Activated CD4-positive, CD25-positive, alpha-beta regulatory T cell treated with anti-CD3 and anti-CD28 coated beads, Interleukin-2, amount 50 U/mL, for 72 hours (primary cell): ENCODE measurements around the gene STAB1.

Source experiments
- DNase-seq: peaks from one replicate; pipeline ENCODE4 v3.0.0; 2021

STAB1 gene

DNA sequence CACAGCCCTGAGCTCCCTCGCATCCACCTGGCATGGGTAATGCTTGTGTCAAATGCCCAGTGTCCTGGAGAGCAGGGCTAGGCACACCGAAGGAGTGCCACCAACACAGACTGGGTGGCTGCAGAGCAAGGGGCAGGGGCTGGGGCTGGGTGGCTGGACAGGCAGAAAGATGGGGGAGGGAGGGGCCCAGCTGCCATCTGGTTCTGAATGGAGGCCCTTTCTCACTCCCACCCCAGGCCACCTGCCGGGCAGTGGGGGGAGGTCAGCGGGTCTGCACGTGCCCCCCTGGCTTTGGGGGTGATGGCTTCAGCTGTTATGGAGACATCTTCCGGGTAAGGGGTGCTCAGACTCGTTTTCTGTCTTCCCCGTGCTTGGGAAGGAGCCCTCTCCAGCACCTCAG, 17.0 kb downstream of the STAB1 start:
- DNase-seq = no peak

- no peak for DNase-seq
These were observed 17.6 kb downstream of the STAB1 start for GRCh38 chr3:52512727-52513126.

DNA sequence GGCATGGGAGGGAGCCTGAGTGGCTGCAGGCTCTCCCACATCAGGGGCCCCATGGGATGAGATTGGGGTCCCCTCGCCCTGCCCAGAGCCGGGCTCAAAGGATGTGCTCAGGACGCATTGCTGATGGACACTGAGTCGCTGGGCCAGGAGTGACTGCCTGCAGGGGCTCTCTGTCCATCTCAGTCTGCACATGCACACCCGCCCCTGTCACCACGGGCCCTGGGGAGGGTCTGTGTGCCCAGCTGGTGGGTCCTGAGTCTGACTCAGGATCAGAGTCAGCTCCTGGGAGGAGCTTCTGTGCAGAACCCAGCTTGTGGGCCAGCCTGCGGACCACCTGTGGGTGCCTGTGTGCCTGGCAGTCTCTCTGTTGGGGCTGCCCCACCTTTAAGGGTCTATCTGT, 18.1 kb downstream of the STAB1 start:
- DNase-seq = no peak

- DNase-seq = no peak
These were observed 19.4 kb downstream of the STAB1 start for GRCh38 chr3:52514576-52514975.

GRCh38 chr3:52515192-52515591, 20.1 kb downstream of the STAB1 start:
- DNase-seq = no peak

DNA sequence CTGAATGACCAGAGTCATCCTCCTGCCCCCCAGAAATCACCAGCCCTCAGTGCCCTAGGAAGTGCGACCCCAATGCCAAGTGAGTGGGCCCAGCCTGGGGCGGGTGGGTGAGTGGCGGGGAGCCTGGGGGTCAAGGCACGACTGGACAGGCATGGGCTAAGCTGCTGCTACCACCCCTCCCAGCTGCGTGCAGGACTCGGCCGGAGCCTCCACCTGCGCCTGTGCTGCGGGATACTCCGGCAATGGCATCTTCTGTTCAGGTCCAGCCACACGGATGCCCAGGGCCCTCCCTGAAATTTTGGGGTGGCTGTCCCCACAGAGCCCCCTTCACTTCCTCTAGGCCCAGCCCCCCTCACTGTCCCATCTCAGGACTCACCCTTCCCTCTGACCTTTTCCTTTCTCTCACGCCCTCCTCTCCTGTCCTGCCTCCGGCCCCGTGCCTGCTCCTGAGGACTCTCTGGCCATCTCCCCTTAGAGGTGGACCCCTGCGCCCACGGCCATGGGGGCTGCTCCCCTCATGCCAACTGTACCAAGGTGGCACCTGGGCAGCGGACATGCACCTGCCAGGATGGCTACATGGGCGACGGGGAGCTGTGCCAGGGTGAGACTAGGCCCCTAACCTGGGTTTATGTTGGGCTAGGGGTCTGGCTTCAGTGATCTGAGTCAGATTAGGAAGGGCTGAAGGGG, 21.5 kb downstream of the STAB1 start:
- no peak for DNase-seq

- DNase-seq = no peak
These were observed 22.9 kb downstream of the STAB1 start for GRCh38 chr3:52517796-52518722.

DNA sequence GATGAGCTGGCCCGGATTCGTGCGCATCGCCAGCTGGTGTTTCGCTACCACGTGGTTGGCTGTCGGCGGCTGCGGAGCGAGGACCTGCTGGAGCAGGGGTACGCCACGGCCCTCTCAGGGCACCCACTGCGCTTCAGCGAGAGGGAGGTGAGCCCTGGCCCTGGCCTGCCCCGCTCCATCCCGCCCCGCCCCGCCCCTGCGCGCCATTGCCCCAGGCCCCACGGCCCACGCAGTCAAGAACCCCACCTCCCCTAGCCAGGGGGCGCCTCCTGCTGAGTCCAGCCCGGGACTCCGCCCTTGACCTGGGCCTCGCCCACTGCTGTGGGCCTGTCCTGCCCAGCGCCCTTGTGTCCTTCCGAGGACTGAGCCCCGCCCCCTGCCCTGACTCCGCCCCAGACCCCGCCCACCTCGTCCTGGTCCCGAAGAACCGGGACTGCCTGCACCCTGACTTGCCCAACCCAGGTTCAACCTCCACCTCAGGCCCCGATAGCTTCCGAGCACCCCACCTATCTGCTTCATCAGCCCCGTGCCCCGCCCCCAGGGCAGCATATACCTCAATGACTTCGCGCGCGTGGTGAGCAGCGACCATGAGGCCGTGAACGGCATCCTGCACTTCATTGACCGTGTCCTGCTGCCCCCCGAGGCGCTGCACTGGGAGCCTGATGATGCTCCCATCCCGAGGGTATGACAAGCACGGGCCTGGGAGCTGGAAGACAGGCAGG, 23.7 kb downstream of the STAB1 start:
- DNase-seq = no peak

DNA sequence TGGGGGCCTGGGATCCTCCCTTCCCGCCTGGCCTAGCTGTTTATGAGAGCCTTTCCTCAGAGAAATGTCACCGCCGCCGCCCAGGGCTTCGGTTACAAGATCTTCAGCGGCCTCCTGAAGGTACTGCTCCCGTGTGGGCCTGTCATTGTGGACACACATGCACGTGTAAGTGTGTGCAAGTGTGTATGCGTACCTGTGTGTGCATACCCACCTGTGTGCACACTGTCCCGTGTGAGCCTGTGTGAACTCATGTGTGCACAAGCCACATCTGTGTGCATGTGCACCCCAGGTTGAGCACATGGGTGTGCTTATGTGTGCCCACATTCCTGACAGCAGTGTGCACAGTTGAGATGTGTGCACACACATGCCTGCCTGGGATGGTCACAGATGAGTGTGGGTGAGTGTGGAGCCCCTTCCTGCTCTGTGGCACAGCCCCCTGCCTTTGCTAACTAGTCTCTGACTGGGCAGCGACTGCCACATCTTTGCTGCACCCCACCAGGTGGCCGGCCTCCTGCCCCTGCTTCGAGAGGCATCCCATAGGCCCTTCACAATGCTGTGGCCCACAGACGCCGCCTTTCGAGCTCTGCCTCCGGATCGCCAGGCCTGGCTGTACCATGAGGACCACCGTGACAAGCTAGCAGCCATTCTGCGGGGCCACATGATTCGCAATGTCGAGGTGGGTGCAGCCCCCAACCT, 24.5 kb downstream of the STAB1 start:
- no peak for DNase-seq

DNA sequence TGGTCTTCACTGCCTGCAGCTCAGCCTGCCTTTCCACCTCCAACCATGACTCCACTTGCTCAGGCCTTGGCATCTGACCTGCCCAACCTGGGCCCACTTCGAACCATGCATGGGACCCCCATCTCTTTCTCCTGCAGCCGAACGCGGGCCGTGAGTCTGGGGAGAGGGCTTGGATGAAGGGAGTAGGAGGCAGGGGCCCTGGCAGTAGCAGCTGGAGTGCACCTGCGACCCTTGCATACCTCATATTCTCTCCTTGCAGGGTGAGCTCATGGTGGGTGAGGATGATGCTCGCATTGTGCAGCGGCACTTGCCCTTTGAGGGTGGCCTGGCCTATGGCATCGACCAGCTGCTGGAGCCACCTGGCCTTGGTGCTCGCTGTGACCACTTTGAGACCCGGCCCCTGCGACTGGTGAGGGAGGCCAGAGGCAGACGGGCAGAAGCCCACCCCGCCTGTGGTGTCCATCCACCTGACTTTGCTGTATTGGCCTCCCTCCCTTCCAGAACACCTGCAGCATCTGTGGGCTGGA, 25.1 kb downstream of the STAB1 start:
- DNase-seq = no peak

DNA sequence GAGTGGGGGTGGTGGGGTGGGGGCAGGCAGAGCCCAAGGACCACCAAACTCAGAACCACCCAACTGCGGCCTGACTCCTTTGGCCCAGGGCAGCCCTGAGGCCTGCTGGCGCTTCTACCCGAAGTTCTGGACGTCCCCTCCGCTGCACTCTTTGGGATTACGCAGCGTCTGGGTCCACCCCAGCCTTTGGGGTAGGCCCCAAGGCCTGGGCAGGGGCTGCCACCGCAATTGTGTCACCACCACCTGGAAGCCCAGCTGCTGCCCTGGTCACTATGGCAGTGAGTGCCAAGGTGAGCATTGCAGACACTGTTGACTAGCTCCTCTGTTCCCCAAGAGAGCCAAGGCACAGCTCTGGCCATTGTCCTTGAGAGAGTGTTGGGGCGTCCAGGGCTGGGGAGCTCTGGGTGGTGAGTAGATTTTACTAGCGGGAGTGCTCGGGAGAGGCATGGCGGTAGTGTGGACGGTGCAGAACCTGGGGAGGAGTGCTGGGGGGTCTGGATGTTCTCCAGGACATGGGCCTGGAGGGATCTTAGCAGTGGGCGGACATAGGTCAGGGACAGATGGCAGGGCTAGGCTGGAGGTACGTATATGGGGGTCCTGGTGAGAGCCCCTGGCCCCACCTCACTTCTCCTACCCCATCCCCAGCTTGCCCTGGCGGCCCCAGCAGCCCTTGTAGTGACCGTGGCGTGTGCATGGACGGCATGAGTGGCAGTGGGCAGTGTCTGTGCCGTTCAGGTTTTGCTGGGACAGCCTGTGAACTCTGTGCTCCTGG, 25.8 kb downstream of the STAB1 start:
- DNase-seq = no peak

DNA sequence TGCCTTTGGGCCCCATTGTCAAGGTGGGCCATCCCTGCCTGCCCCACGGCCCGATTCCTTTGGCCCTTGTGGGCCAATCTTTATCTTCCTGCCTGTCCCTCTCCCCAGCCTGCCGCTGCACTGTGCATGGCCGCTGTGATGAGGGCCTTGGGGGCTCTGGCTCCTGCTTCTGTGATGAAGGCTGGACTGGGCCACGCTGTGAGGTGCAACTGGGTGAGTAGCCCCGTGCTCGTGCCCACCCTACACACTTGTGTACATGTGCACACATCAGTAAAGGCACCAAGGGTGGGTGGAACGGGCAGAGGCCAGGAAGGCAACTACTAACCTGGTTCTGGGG, 26.3 kb downstream of the STAB1 start:
- no peak for DNase-seq

GRCh38 chr3:52521881-52522650, 26.9 kb downstream of the STAB1 start:
- no peak for DNase-seq

DNA sequence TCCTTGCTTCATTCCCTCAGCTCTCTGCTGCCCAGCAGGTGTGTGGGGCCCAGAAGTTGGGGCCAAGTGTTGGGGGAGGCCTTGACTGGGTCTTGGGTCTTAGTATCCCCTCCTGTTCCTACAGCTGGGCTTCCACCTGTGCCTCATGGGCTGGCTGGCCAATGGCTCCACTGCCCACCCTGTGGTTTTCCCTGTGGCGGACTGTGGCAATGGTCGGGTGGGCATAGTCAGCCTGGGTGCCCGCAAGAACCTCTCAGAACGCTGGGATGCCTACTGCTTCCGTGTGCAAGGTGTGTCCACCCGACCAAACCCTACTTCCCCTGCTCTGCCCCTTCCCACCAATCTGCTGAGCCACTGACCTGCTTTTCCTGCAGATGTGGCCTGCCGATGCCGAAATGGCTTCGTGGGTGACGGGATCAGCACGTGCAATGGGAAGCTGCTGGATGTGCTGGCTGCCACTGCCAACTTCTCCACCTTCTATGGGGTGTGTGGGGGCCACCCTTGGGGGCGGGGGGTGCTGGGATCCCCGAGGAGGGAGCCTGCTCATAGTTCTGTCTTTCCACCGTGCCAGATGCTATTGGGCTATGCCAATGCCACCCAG, 27.6 kb downstream of the STAB1 start:
- no peak for DNase-seq

DNA sequence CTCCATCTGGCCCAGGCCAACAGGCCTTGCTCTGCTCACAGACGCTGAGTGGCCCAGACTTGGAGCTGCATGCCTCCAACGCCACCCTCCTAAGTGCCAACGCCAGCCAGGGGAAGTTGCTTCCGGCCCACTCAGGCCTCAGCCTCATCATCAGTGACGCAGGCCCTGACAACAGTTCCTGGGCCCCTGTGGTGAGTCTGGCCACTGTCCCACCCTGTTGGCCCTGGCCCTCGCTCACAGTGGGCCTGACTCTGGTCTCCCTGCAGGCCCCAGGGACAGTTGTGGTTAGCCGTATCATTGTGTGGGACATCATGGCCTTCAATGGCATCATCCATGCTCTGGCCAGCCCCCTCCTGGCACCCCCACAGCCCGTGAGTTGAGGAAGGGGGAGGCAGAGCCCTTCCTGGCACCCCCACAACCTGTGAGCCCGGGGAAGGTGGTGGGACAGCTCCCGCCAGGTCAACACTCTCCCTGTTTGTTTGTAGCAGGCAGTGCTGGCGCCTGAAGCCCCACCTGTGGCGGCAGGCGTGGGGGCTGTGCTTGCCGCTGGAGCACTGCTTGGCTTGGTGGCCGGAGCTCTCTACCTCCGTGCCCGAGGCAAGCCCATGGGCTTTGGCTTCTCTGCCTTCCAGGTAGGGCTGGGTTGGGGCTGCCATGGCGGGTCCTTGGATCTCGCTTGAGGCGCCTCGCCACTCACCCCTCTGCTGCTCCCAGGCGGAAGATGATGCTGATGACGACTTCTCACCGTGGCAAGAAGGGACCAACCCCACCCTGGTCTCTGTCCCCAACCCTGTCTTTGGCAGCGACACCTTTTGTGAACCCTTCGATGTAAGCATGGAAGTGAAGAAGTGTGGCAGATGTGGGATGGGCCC, 28.5 kb downstream of the STAB1 start:
- no peak for DNase-seq

DNA sequence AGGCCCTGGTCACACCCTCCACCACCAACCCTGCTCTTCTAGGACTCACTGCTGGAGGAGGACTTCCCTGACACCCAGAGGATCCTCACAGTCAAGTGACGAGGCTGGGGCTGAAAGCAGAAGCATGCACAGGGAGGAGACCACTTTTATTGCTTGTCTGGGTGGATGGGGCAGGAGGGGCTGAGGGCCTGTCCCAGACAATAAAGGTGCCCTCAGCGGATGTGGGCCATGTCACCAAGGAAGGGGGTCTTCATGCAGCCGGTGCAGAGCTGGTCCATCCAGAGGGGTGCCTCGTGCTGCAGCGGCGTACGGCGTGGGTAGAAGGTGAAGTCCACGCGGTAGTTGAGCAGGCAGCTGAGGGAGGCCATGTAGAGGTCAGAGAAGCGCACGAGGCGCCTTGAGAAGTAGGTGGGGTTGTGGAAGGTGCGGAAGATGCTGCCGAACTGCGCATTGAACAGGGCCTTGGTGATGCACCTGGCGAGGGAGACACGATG, 29.2 kb downstream of the STAB1 start:
- DNase-seq = no peak

- no peak for DNase-seq
These were observed 29.9 kb downstream of the STAB1 start for GRCh38 chr3:52524752-52525679.
